Gastrocnemius medialis (tissue), 4 donors: ENCODE measurements around the gene ST8SIA2.

Experiments used
- CTCF ChIP-seq, 5 experiments: fragments of 450-650 bp in 3 of 5; fragments of 200-600 bp in 2 of 5; sonication (generic) in 2 of 5; IDR thresholded peaks in 4 of 5; conservative IDR thresholded peaks in 1 of 5; 1 replicate in 4 of 5; 2 replicates in 1 of 5; pipeline ENCODE4 v1.5.1; 2016 to 2019; ENCODE audit warnings: antibody characterized with exemption in 5 of 5, mild to moderate bottlenecking in 3 of 5, moderate library complexity in 3 of 5
- POLR2A ChIP-seq, 2 donors: fragments of 450-650 bp; IDR thresholded peaks; one replicate each; pipeline ENCODE4 v1.6.1; 2017; ENCODE audit warnings: antibody characterized with exemption in 2 of 2, mild to moderate bottlenecking in 2 of 2, moderate library complexity in 2 of 2

GRCh38 chr15:92438471-92438870, 44.8 kb downstream of the ST8SIA2 start:
- TF ChIP-seq CTCF (IDR thresholded peaks at IDR 0.05 in 4 of 5, conservative IDR thresholded peaks at IDR 0.05 in 1 of 5) (no peak), POLR2A (IDR thresholded peaks at IDR 0.05) (no peak)
